GM12878 (cell line): ENCODE results near the gene LVRN.

Experiments used
- CHD2 ChIP-seq: IDR thresholded peaks from 2 replicates; pipeline ENCODE4 v1.6.1; 2011; ENCODE audit warnings: low read depth, low read length, improper control_type of control experiment, borderline replicate concordance
- EP300 ChIP-seq, 2 experiments: fragments of 150-350 bp in 1 of 2; IDR thresholded peaks; 2 replicates each; pipeline ENCODE4 v1.6.1; 2011 to 2012; ENCODE audit warnings: low read depth in 2 of 2, low read length in 2 of 2, borderline replicate concordance in 1 of 2, improper control_type of control experiment in 1 of 2, inconsistent platforms in 1 of 2; ENCODE audit not compliant: control insufficient read depth in 1 of 2
- IRF3 ChIP-seq: fragments of 450-650 bp; IDR thresholded peaks from 2 replicates; pipeline ENCODE4 v1.6.1; 2014; ENCODE audit warnings: mild to moderate bottlenecking
- MTA3 ChIP-seq: IDR thresholded peaks from 2 replicates; pipeline ENCODE4 v1.6.1; 2012; ENCODE audit warnings: low read length, inconsistent platforms, borderline replicate concordance
- NBN ChIP-seq: fragments of 450-650 bp; IDR thresholded peaks from 2 replicates; pipeline ENCODE4 v1.6.1; 2016
- POLR2AphosphoS5 ChIP-seq: IDR thresholded peaks from 2 replicates; pipeline ENCODE4 v1.6.1; 2011; ENCODE audit warnings: mild to moderate bottlenecking, low read length, inconsistent platforms
- TAF1 ChIP-seq: IDR thresholded peaks from 2 replicates; pipeline ENCODE4 v1.6.1; 2011; ENCODE audit warnings: mild to moderate bottlenecking, low read depth, low read length, borderline replicate concordance
- USF2 ChIP-seq: IDR thresholded peaks from 2 replicates; pipeline ENCODE4 v1.6.1; 2011; ENCODE audit warnings: low read depth, low read length, improper control_type of control experiment, borderline replicate concordance
- YY1 ChIP-seq: IDR thresholded peaks from 2 replicates; pipeline ENCODE4 v1.6.1; 2011; ENCODE audit warnings: low read depth, mild to moderate bottlenecking, low read length
- TF ChIP-seq, protein P1 (sequence below), 3 experiments: IDR thresholded peaks in 2 of 3; conservative IDR thresholded peaks in 1 of 3; 2 replicates each; pipeline ENCODE4 v1.5.1; 2011; ENCODE audit warnings: low read depth in 3 of 3, low read length in 3 of 3, mild to moderate bottlenecking in 3 of 3, control low read depth in 2 of 3, moderate library complexity in 2 of 3, inconsistent platforms in 1 of 3, mixed read lengths in 1 of 3; ENCODE audit not compliant: control insufficient read depth in 2 of 3, insufficient read depth in 1 of 3; ENCODE audit errors: extremely low read depth in 1 of 3
- TF ChIP-seq, protein P2 (sequence below): IDR thresholded peaks from 2 replicates; pipeline ENCODE4 v1.6.1; 2011; ENCODE audit warnings: mild to moderate bottlenecking, low read depth, low read length, moderate library complexity; ENCODE audit not compliant: insufficient replicate concordance

DNA sequence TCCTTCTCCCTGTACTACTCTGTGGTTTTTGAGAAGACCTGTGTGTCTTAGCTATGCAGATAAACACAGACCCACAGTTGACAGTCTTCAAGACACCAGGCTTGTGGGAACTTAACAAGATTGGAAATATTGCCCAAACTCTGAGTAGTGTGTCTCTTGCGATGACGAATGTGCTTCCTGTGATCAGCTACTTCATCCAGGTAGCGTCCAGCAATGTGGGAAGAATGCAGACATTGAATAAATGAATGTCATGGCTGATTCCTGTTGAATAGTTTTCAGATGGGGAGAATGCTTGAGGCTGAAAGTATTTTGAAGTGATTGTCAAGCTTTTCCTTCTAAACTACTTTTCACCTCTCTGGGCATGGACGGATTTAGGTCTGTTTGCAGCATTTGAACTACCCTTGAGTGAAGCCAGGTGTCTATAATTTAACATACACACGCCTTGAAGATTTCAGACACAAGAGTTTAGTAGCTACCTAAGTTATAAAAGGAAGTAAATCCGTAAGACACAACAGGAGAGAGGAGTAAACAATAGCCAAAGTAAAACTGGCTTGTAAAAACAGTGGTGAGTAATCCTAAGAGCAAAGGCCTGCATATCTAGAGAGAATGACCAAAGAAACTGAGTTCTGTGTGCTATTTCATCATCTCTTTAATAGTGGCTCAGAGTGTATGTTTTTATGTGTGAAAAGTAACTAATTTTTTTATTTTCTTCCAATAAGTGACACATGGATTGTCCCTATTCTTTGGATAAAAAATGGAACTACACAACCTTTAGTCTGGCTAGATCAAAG lies 40.0 kb downstream of the LVRN start:
- no peak for TF ChIP-seq MTA3
- no peak for TF ChIP-seq TAF1
- TF ChIP-seq, protein P1, sequence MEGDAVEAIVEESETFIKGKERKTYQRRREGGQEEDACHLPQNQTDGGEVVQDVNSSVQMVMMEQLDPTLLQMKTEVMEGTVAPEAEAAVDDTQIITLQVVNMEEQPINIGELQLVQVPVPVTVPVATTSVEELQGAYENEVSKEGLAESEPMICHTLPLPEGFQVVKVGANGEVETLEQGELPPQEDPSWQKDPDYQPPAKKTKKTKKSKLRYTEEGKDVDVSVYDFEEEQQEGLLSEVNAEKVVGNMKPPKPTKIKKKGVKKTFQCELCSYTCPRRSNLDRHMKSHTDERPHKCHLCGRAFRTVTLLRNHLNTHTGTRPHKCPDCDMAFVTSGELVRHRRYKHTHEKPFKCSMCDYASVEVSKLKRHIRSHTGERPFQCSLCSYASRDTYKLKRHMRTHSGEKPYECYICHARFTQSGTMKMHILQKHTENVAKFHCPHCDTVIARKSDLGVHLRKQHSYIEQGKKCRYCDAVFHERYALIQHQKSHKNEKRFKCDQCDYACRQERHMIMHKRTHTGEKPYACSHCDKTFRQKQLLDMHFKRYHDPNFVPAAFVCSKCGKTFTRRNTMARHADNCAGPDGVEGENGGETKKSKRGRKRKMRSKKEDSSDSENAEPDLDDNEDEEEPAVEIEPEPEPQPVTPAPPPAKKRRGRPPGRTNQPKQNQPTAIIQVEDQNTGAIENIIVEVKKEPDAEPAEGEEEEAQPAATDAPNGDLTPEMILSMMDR (IDR thresholded peaks at IDR 0.05 in 2 of 3, conservative IDR thresholded peaks at IDR 0.05 in 1 of 3; ENCODE audit: control insufficient read depth in 2 of 3, extremely low read depth in 1 of 3, insufficient read depth in 1 of 3, low read depth in 3 of 3, low read length in 3 of 3): no peak
- TF ChIP-seq YY1: no peak
- no peak for TF ChIP-seq CHD2
- TF ChIP-seq POLR2AphosphoS5: no peak
- no peak for TF ChIP-seq EP300 (IDR thresholded peaks at IDR 0.05; ENCODE audit: borderline replicate concordance in 1 of 2, control insufficient read depth in 1 of 2, low read depth in 2 of 2, low read length in 2 of 2)
- TF ChIP-seq IRF3: no peak
- TF ChIP-seq USF2: no peak
- TF ChIP-seq NBN: no peak
- TF ChIP-seq, protein P2, sequence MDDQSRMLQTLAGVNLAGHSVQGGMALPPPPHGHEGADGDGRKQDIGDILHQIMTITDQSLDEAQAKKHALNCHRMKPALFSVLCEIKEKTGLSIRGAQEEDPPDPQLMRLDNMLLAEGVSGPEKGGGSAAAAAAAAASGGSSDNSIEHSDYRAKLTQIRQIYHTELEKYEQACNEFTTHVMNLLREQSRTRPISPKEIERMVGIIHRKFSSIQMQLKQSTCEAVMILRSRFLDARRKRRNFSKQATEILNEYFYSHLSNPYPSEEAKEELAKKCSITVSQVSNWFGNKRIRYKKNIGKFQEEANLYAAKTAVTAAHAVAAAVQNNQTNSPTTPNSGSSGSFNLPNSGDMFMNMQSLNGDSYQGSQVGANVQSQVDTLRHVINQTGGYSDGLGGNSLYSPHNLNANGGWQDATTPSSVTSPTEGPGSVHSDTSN: no peak
